DMS114 treated with DMSO at 0.1 percent for 48 hours (cell line): ENCODE data around the gene NCBP3.
"Not testable (repeated sequence)": the region's sequence is repeated elsewhere in the genome, so short reads cannot be mapped to it uniquely, and the experiment has no call there.

Source experiments
- DNase-seq: peaks from one replicate; lab custom pipeline; 2025; ENCODE audit not compliant: unreplicated experiment; lab: John Stamatoyannopoulos, UW

NCBP3 gene

GRCh38 chr17:3882276-3882675 lies 36.2 kb upstream of the NCBP3 start:
- no peak for DNase-seq

GRCh38 chr17:3880983-3881382 lies 34.9 kb upstream of the NCBP3 start:
- DNase-seq = no peak

- DNase-seq = no peak
These were observed 33.8 kb upstream of the NCBP3 start for GRCh38 chr17:3879591-3880417.

GRCh38 chr17:3879186-3879585 lies 33.1 kb upstream of the NCBP3 start:
- DNase-seq = no peak

GRCh38 chr17:3877220-3877619 lies 31.2 kb upstream of the NCBP3 start:
- DNase-seq = no peak

- DNase-seq = no peak
These were observed 29.3 kb upstream of the NCBP3 start for GRCh38 chr17:3875317-3875716.

- no peak for DNase-seq
These were observed 27.8 kb upstream of the NCBP3 start for GRCh38 chr17:3873862-3874261.

- DNase-seq = no peak
These were observed 24.8 kb upstream of the NCBP3 start for GRCh38 chr17:3870871-3871306.

GRCh38 chr17:3867606-3868005 lies 21.6 kb upstream of the NCBP3 start:
- DNase-seq = no peak

- DNase-seq = no peak
These were observed 21.1 kb upstream of the NCBP3 start for GRCh38 chr17:3867106-3867505.

GRCh38 chr17:3866276-3866675 lies 20.2 kb upstream of the NCBP3 start:
- no peak for DNase-seq

- DNase-seq = no peak
These were observed 19.1 kb upstream of the NCBP3 start for GRCh38 chr17:3865176-3865575.

GRCh38 chr17:3864534-3864933 lies 18.5 kb upstream of the NCBP3 start:
- no peak for DNase-seq

- DNase-seq = no peak
These were observed 16.0 kb upstream of the NCBP3 start for GRCh38 chr17:3861761-3862681.

GRCh38 chr17:3860939-3861700 lies 15.1 kb upstream of the NCBP3 start:
- no peak for DNase-seq

GRCh38 chr17:3859940-3860339 lies 13.9 kb upstream of the NCBP3 start:
- no peak for DNase-seq

- no peak for DNase-seq
These were observed 11.4 kb upstream of the NCBP3 start for GRCh38 chr17:3857261-3858105.

- not testable (repeated sequence) for DNase-seq
These were observed 8.2 kb upstream of the NCBP3 start for GRCh38 chr17:3854204-3854603.

GRCh38 chr17:3852561-3852960 lies 6.5 kb upstream of the NCBP3 start:
- no peak for DNase-seq

- DNase-seq = no peak
These were observed 5.5 kb upstream of the NCBP3 start for GRCh38 chr17:3851461-3852100.
